GM12873 (cell line): Measurements from ENCODE around the gene TIMM21.

ENCODE experiments used
- TF ChIP-seq, protein P1 (sequence below): IDR thresholded peaks from 2 replicates; pipeline ENCODE4 v1.5.1; 2012; ENCODE audit warnings: low read depth, mild to moderate bottlenecking, moderate library complexity, low read length, control low read depth; ENCODE audit not compliant: insufficient read depth; ENCODE audit errors: missing control alignments

TIMM21 gene

DNA sequence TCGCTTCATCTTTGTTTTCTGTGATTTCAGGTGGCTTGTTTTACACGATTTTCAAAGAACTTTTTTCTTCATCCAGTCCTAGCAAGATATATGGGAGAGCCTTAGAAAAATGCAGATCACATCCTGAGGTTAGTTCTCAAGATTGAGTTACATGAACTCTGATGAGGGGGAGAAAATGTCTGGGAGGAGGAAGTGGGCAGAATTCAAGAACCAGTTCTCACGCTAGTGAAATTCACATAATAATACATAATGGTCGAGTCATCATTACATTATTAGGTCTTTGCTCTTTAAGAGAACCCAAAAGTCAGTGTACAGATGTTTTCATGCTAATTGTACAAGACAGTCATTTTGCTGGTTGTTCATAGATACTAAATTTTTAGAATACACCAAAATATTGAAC lies 7.0 kb downstream of the TIMM21 start:
- TF ChIP-seq, protein P1, sequence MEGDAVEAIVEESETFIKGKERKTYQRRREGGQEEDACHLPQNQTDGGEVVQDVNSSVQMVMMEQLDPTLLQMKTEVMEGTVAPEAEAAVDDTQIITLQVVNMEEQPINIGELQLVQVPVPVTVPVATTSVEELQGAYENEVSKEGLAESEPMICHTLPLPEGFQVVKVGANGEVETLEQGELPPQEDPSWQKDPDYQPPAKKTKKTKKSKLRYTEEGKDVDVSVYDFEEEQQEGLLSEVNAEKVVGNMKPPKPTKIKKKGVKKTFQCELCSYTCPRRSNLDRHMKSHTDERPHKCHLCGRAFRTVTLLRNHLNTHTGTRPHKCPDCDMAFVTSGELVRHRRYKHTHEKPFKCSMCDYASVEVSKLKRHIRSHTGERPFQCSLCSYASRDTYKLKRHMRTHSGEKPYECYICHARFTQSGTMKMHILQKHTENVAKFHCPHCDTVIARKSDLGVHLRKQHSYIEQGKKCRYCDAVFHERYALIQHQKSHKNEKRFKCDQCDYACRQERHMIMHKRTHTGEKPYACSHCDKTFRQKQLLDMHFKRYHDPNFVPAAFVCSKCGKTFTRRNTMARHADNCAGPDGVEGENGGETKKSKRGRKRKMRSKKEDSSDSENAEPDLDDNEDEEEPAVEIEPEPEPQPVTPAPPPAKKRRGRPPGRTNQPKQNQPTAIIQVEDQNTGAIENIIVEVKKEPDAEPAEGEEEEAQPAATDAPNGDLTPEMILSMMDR = no peak

DNA sequence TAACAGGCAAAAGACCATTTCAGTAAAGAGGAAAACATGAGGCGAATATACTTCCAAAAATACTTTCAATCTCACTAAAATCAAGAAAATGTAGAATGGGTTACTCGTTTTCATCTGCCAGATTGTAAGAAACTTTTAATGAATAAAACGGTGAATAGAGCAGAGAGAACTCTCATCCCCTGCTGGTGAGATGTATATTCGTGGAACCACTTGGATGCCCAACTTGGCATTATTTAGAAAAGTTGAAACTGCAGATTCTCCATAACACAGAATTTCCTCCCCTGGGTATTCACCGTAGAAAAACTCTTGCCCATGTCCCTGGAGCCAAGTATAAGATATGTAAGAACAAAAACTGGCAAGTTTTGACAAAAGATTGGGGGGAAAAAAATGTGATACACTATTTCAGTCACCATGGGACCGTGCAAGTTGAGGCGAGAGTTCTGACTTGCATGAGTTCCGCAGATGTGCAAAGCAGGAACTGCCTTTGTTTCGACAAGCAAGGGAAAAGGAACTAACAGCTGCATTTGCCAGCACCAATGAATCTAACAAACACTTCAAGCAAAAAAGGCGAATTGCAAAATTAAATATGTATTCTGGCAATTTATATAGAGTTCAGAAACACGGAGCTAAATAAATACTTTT lies 14.8 kb downstream of the TIMM21 start:
- TF ChIP-seq, protein P1 = no peak

DNA sequence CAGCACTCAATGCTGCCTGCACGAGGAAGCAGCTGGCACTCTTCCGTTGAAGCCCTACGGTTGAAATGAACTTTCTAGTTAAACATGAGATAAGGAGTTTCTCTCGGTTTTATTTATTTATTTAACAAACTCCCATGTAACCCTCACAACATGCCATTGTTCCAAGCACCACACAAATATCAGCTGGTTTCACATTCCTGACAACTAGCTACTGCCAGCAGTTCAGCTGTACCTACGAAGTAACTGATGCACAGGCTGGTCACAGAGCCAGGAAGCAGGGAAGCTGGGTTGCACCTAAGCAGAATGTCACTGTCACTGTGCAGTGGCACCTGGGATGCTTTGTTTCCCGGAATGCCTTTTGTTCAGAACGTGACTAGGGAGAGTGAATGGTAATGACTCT lies 18.1 kb downstream of the TIMM21 start:
- TF ChIP-seq, protein P1 = no peak

DNA sequence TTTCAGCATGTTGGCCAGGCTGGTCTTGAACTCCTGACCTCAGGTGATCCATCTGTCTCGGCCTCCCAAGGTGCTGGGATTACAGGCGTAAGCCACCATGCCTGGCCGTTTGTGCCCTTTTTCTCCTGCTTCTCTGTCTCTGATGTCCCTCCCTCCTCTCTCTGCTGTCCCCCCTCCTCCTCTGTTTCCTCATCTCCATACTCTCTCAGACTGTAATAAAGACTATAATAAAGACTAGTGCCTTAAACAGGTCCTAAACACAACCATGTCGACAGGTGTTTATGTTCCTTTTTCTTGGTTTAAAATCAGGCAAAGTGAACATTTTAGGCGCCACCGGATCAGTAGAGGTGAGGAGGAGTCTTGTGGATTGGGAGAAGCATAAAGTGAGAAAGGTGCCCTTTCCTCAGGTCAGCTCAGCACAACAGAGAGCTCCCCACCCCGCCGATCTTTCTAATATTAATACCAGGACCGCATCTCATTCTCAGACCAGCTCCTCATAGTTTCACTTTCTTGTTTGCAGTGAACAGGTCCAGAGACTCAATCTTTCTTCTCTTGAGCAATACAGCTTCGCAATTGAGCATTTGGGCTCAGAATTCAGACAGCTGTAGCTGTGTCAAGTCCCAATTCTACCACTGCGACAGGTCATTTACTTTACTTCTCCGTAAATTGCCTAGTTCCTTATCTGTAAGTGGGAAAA lies 23.7 kb downstream of the TIMM21 start:
- TF ChIP-seq, protein P1 = no peak

DNA sequence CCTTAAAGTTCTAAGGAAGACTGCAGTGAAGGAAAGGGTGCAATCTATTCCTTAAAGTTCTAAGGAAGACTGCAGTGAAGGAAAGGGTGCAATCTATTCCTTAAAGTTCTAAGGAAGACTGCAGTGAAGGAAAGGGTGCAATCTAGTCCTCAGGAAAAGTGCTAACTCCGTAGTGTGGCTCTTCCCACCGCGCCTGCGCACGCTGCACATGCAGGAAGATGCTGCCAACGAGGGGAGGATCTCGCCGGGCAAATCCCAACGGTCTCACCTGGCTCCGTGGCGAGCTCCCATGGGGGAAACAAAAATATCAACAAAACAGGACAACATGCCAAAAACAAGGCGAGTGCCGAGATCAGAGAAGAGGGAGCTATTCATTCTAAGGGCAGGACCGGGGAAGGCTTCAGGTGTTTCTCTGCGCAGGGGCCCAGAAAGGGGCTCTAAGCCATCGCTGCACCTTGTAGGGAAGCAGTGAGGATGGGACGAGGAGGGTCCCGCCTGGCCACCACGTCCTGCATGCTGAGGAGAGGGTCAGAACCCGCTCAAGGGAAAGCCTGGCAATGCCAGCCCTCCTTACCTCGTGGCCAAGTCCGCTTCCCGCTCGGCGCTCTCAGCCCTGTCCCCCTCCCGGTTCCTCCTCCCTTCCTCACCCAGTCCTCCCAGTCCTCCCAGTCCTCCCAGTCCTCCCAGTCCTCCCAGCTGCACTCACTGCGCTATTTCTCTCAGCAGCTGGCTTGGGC lies 24.5 kb downstream of the TIMM21 start:
- TF ChIP-seq, protein P1 = no peak

DNA sequence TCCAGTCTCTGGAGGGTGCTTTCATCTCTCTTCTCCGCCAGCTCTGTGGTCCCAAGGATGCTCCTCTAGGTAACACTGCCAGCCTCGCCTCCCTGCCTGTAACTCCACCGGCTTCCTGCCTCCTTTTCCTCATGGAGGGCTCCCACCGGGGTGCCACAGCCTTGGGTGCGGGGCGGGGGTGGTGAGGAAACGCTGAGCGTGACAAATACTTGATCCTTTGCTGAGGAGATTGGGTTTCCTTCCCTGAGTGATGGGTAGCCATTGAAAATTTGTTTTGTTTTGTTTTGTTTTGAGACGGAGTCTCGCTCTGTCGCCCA lies 25.1 kb downstream of the TIMM21 start:
- TF ChIP-seq, protein P1 = no peak

DNA sequence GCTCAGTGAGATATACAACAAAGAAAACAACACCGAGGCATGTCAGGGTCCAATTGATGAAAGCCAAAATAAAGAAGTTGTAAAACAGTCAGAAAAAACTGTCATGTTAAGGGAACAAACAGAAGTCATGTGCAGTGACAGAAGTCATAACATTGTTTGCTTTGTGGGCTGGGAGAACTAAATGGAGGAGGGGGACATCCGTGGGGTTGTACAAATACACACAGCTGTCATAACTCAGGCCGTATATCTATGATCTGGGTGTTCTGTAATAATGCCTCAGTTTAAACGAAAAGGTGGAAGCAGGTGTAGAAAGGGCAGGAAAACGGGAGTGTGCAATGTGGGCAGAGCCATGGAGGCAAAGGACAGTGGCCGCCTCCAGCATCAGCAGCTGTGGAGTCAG lies 27.3 kb downstream of the TIMM21 start:
- TF ChIP-seq, protein P1 = no peak
